Upper lobe of left lung (tissue), 4 donors: ENCODE data around the gene TMTC1.

Experiments used
- EP300 ChIP-seq, 4 donors: sonication (generic); formaldehyde crosslinking; IDR thresholded peaks; one replicate each; pipeline ENCODE4 v1.5.1; 2017; ENCODE audit warnings: antibody characterized with exemption in 4 of 4, control low read depth in 2 of 4
- POLR2A ChIP-seq, 4 donors: fragments of 450-650 bp; IDR thresholded peaks; one replicate each; pipeline ENCODE4 v1.5.1; 2016 to 2017; ENCODE audit warnings: antibody characterized with exemption in 4 of 4, mild to moderate bottlenecking in 2 of 4
- POLR2AphosphoS5 ChIP-seq, 2 donors: sonication (generic); formaldehyde crosslinking; IDR thresholded peaks; one replicate each; pipeline ENCODE4 v1.5.1; 2017; ENCODE audit warnings: antibody characterized with exemption in 2 of 2
- TF ChIP-seq, protein P1 (sequence below), 6 experiments: fragments of 450-650 bp in 4 of 6; fragments of 200-600 bp in 2 of 6; sonication (generic) in 2 of 6; IDR thresholded peaks; one replicate each; pipeline ENCODE4 v1.5.1; 2016 to 2019; ENCODE audit warnings: antibody characterized with exemption in 6 of 6

DNA sequence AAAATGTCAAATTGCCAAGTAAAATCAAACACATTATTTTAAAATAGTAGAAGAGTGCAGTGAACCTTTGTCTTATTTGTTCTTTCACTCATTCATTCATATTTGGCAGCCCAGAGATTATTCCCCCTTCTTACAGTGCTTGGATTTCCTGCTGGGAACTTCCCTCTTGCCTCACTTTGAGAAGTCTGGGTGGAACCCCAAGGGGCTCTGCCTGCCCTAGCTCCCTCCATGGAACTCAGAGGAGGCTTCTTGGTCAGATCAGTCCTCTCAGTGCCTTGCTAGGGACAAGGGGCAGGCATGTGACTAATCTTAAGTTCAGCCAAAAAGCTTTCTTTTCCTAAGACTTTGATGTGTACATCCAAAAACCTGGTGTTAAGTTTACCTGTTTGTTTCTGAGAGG lies 201.6 kb downstream of the TMTC1 start:
- TF ChIP-seq, protein P1, sequence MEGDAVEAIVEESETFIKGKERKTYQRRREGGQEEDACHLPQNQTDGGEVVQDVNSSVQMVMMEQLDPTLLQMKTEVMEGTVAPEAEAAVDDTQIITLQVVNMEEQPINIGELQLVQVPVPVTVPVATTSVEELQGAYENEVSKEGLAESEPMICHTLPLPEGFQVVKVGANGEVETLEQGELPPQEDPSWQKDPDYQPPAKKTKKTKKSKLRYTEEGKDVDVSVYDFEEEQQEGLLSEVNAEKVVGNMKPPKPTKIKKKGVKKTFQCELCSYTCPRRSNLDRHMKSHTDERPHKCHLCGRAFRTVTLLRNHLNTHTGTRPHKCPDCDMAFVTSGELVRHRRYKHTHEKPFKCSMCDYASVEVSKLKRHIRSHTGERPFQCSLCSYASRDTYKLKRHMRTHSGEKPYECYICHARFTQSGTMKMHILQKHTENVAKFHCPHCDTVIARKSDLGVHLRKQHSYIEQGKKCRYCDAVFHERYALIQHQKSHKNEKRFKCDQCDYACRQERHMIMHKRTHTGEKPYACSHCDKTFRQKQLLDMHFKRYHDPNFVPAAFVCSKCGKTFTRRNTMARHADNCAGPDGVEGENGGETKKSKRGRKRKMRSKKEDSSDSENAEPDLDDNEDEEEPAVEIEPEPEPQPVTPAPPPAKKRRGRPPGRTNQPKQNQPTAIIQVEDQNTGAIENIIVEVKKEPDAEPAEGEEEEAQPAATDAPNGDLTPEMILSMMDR (IDR thresholded peaks at IDR 0.05), result no peak
- TF ChIP-seq POLR2A (IDR thresholded peaks at IDR 0.05) (no peak), POLR2AphosphoS5 (IDR thresholded peaks at IDR 0.05) (no peak), EP300 (IDR thresholded peaks at IDR 0.05) (no peak)
